B cell (primary cell): ENCODE data around the gene MAFB. TPM values are rescaled to one million over a fixed set of nuclear protein-coding genes. Genes with fewer than 3 reads are reported as not detected.

Experiments
- ATAC-seq: fragments of 200-7000 bp; cut with Tn5 transposase; one replicate; pipeline ENCODE4 v1.10.0; 2021; ENCODE audit warnings: low read depth, mild to moderate bottlenecking, moderate number of reproducible peaks, moderate library complexity
- CTCF ChIA-PET: fragments of 350-600 bp; sonication (Branson Sonifier 250); formaldehyde crosslinking; loops from one replicate; lab custom pipeline; 2021; ENCODE audit warnings: antibody characterized with exemption, inconsistent platforms; lab: Charles Lee
- POLR2A ChIA-PET: fragments of 350-600 bp; sonication (Branson Sonifier 250); formaldehyde crosslinking; loops from one replicate; lab custom pipeline; 2021; ENCODE audit warnings: antibody characterized with exemption; lab: Charles Lee
- DNase-seq: peaks from one replicate; pipeline ENCODE4 v3.0.0; 2013
- H2AFZ ChIP-seq: 2 replicates; pipeline ENCODE4 v1.6.1; 2012; ENCODE audit warnings: mild to moderate bottlenecking, low read depth, low read length; ENCODE audit not compliant: insufficient read depth, poor library complexity, severe bottlenecking
- H3K27ac ChIP-seq, 2 donors: 1 replicate in 1 of 2; 2 replicates in 1 of 2; pipeline ENCODE4 v1.5.1; 2012 to 2013; ENCODE audit warnings: low read length in 2 of 2, mild to moderate bottlenecking in 2 of 2, moderate library complexity in 1 of 2
- H3K27me3 ChIP-seq, 4 experiments: fragments of 200-600 bp in 1 of 4; sonication (generic) in 1 of 4; replicated peaks in 1 of 4; 1 replicate in 2 of 4; 2 replicates in 2 of 4; pipeline versions ENCODE4 v1.6.1 to v1.7.0; 2013 to 2016; ENCODE audit warnings: low read length in 3 of 4, mild to moderate bottlenecking in 2 of 4, mixed read lengths in 1 of 4, moderate library complexity in 1 of 4; ENCODE audit not compliant: insufficient read depth in 4 of 4, control insufficient read depth in 3 of 4; ENCODE audit errors: control extremely low read depth in 1 of 4
- H3K36me3 ChIP-seq, 2 experiments: replicated peaks in 1 of 2; 1 replicate in 1 of 2; 2 replicates in 1 of 2; pipeline versions ENCODE4 v1.6.1 to v1.7.1; 2013; ENCODE audit warnings: low read length in 1 of 2; ENCODE audit not compliant: insufficient read depth in 2 of 2, control insufficient read depth in 1 of 2; ENCODE audit errors: control extremely low read depth in 1 of 2, extremely low read depth in 1 of 2
- H3K4me1 ChIP-seq, 2 donors: fragments of 200-600 bp in 1 of 2; sonication (generic) in 1 of 2; 1 replicate in 1 of 2; 2 replicates in 1 of 2; pipeline versions ENCODE4 v1.5.1 to v1.6.1; 2013 to 2017; ENCODE audit warnings: low read length in 2 of 2; ENCODE audit not compliant: control insufficient read depth in 2 of 2, insufficient read depth in 2 of 2
- H3K4me2 ChIP-seq: replicated peaks from 2 replicates; pipeline ENCODE3; 2012; ENCODE audit warnings: mild to moderate bottlenecking, low read depth, low read length; ENCODE audit not compliant: poor library complexity, severe bottlenecking
- H3K4me3 ChIP-seq, 5 experiments: fragments of 200-600 bp in 1 of 5; sonication (generic) in 1 of 5; 1 replicate in 3 of 5; 2 replicates in 2 of 5; pipeline versions ENCODE4 v1.5.1 to v1.7.0; 2011 to 2016; ENCODE audit warnings: low read length in 4 of 5, mild to moderate bottlenecking in 4 of 5, low read depth in 2 of 5, control low read depth in 1 of 5, moderate library complexity in 1 of 5; ENCODE audit not compliant: insufficient read depth in 1 of 5; ENCODE audit errors: control extremely low read depth in 1 of 5, extremely low read depth in 1 of 5
- H3K79me2 ChIP-seq: fragments of 200-600 bp; sonication (generic); one replicate; pipeline ENCODE4 v1.6.0; 2016; ENCODE audit warnings: low read length; ENCODE audit not compliant: control insufficient read depth, insufficient read depth
- H3K9ac ChIP-seq: fragments of 200-600 bp; sonication (generic); 2 replicates; pipeline ENCODE4 v1.6.1; 2017; ENCODE audit warnings: mild to moderate bottlenecking, low read length, moderate library complexity
- H3K9me3 ChIP-seq, 3 donors: one replicate each; pipeline versions ENCODE4 v1.6.1 to v1.7.1; 2013; ENCODE audit warnings: low read length in 2 of 3; ENCODE audit not compliant: control insufficient read depth in 2 of 3, insufficient read depth in 1 of 3; ENCODE audit errors: control extremely low read depth in 1 of 3
- H4K20me1 ChIP-seq: 2 replicates; pipeline ENCODE4 v1.6.0; 2012; ENCODE audit warnings: mild to moderate bottlenecking, low read length; ENCODE audit not compliant: insufficient read depth, control insufficient read depth, poor library complexity, severe bottlenecking
- H3K27ac Mint-ChIP-seq: one replicate; pipeline ENCODE4 v1.8.0; 2021; ENCODE audit warnings: mixed read lengths
- H3K27me3 Mint-ChIP-seq: one replicate; pipeline ENCODE4 v1.8.0; 2021; ENCODE audit warnings: mixed read lengths
- H3K4me1 Mint-ChIP-seq: one replicate; pipeline ENCODE4 v1.8.0; 2021; ENCODE audit warnings: mixed read lengths
- H3K4me3 Mint-ChIP-seq: one replicate; pipeline ENCODE4 v1.8.0; 2021; ENCODE audit warnings: mixed read lengths
- H3K9me3 Mint-ChIP-seq: one replicate; pipeline ENCODE4 v1.8.0; 2022; ENCODE audit warnings: mixed read lengths; ENCODE audit not compliant: insufficient read depth
- CTCF ChIP-seq: fragments of 200-600 bp; IDR thresholded peaks from one replicate; pipeline ENCODE4 v1.8.0; 2022; ENCODE audit warnings: antibody characterized with exemption, mild to moderate bottlenecking
- EZH2 ChIP-seq: IDR thresholded peaks from 2 replicates; pipeline ENCODE4 v1.6.1; 2012; ENCODE audit warnings: borderline replicate concordance, low read depth, mild to moderate bottlenecking, moderate library complexity, low read length; ENCODE audit not compliant: insufficient read depth, poor library complexity, severe bottlenecking
- WGBS: methylation state at CpG from one replicate; pipeline ENCODE4 v1.1.5; 2013; ENCODE audit warnings: missing lambda C conversion rate; ENCODE audit not compliant: insufficient coverage; 5-methylcytosine and 5-hydroxymethylcytosine counted together
- intact Hi-C: fragments of 100-400 bp; cut with micrococcal nuclease; formaldehyde crosslinking; loops from one replicate; pipeline ENCODE4 v1.10.0; 2022
- polyA plus RNA-seq: library from polyadenylated mRNA; depleted of rRNA; stranded (reverse); fragments of >200 nt; gene quantifications from 2 replicates; pipeline ENCODE4 v1.2.3, GENCODE V29; 2012
- total RNA-seq, 2 donors: library from RNA; stranded (reverse); fragments of 120-200 nt in 1 of 2; gene quantifications; 1 replicate in 1 of 2; 2 replicates in 1 of 2; pipeline versions ENCODE4 v1.2.3 to v1.2.4, GENCODE V29; 2013 to 2022

MAFB gene
- total and polyA plus RNA-seq, 2 donors (not counting 1 experiment from before 2014, with no cell fraction given) = 1.6 to 1.8 TPM

- Histone ChIP-seq H3K79me2 (no peaks in the 10 kb centered on the region), H3K4me2 (peak overlapping the region; percentile 85), H3K9ac (peak overlapping the region; percentile 57), H3K27me3 (peaks cover 0 to 82% (median 41%) of the 10 kb centered on the region in 4 experiments), H3K4me1 (peaks cover 23 to 30% of the 10 kb centered on the region in 2 donors), H2AFZ (peak overlapping the region; percentile 22), H3K27ac (no peak overlapping the region), H3K36me3 (no peaks in the 10 kb centered on the region), H3K9me3 (peaks cover 0 to 13% (median 0%) of the 10 kb centered on the region in 3 donors), H3K4me3 (peak overlapping the region in 3 of 5 experiments; percentile 39 to 53 (median 51)), H4K20me1 (no peaks in the 10 kb centered on the region)
- Mint-ChIP-seq H3K27ac (no peak overlapping the region), H3K4me3 (peak overlapping the region; percentile 78), H3K4me1 (peaks cover 12% of the 10 kb centered on the region), H3K9me3 (no peaks in the 10 kb centered on the region), H3K27me3 (peaks cover 64% of the 10 kb centered on the region)
- DNase-seq (peak; percentile 10), ATAC-seq (no peak)
- TF ChIP-seq EZH2 = no peak
- TF ChIP-seq CTCF = no peak
- 10% methylated on average over 119 of the region's 120 CpGs for WGBS
- intact Hi-C loops = no loop called here
- ChIA-PET CTCF (interaction anchor here (1.3 to 2.0 kb wide), 4 partner anchors 1419 to 1421 kb away, joined by 4 to 5 read pairs (median 4); no protein-coding TSS in a partner anchor), POLR2A (no interaction called here)
These were observed 622 bp downstream of the MAFB start for GRCh38 chr20:40688129-40689099.
